ENCODE measurements around the gene GBF1. TPM values are rescaled to one million over a fixed set of nuclear protein-coding genes. Genes with fewer than 3 reads are reported as not detected.

GBF1 gene
- total and polyA plus RNA-seq, 2 of the 13 experiments (the other 11 are each of a cell fraction or from before 2014, with no cell fraction given), result 17.1 to 21.9 TPM

DNA sequence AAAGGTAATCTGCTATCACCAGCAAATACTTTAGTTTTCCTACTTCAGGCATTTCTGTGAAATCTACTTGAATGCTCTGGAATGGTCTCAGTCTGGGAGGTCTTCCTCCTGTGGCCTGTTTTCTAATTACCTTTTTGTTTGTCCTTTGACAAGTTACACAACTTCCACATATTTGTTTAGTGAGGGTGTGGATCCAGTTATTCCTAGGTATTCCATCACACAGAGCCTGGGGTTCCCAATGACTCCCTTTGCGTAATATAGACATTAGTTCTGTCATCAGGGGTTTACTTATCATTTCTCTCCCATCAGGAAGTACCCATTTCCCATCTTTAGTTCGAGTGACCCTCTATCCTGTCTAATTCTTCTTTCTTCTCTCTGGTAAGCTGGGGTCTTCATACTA, 47.3 kb upstream of the GBF1 start:
- TF ChIP-seq CEBPB (IDR thresholded peaks at IDR 0.05; ENCODE audit: borderline replicate concordance, low read depth, low read length) (peak; percentile 22; the same call in 1 of the 2 replicates), ZSCAN25 (CRISPR knock-in tag; IDR thresholded peaks at IDR 0.05) (no peak), FOXA3 (CRISPR knock-in tag; IDR thresholded peaks at IDR 0.05) (peak; percentile 8; the same call in 1 of the 2 replicates)
- TF ChIP-seq, protein P1, sequence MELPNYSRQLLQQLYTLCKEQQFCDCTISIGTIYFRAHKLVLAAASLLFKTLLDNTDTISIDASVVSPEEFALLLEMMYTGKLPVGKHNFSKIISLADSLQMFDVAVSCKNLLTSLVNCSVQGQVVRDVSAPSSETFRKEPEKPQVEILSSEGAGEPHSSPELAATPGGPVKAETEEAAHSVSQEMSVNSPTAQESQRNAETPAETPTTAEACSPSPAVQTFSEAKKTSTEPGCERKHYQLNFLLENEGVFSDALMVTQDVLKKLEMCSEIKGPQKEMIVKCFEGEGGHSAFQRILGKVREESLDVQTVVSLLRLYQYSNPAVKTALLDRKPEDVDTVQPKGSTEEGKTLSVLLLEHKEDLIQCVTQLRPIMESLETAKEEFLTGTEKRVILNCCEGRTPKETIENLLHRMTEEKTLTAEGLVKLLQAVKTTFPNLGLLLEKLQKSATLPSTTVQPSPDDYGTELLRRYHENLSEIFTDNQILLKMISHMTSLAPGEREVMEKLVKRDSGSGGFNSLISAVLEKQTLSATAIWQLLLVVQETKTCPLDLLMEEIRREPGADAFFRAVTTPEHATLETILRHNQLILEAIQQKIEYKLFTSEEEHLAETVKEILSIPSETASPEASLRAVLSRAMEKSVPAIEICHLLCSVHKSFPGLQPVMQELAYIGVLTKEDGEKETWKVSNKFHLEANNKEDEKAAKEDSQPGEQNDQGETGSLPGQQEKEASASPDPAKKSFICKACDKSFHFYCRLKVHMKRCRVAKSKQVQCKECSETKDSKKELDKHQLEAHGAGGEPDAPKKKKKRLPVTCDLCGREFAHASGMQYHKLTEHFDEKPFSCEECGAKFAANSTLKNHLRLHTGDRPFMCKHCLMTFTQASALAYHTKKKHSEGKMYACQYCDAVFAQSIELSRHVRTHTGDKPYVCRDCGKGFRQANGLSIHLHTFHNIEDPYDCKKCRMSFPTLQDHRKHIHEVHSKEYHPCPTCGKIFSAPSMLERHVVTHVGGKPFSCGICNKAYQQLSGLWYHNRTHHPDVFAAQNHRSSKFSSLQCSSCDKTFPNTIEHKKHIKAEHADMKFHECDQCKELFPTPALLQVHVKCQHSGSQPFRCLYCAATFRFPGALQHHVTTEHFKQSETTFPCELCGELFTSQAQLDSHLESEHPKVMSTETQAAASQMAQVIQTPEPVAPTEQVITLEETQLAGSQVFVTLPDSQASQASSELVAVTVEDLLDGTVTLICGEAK (IDR thresholded peaks at IDR 0.05), result no peak
- TF ChIP-seq, protein P1 (CRISPR knock-in tag; IDR thresholded peaks at IDR 0.05), result no peak
- Histone ChIP-seq H3K9me3 (ENCODE audit: low read length) (no peaks in the 10 kb centered on the region; the same call in 1 of the 2 replicates), H4K20me1 (ENCODE audit: insufficient read depth, low read length) (no peaks in the 10 kb centered on the region), H3K79me2 (ENCODE audit: insufficient read depth, low read length) (no peaks in the 10 kb centered on the region), H3K4me1 (ENCODE audit: insufficient read depth, low read length) (0 out of 2 replicates have a peak, but pooled peaks cover 4% of the 10 kb centered on the region), H3K4me2 (ENCODE audit: low read depth, low read length) (no peak overlapping the region), H3K27ac (ENCODE audit: extremely low read length, insufficient read depth, low read length) (no peak overlapping the region), H2AFZ (ENCODE audit: low read length) (no peak overlapping the region), H3K27me3 (ENCODE audit: control insufficient read depth in 1 of 2, insufficient read depth in 2 of 2, low read length in 2 of 2) (peaks cover 0 to 5% of the 10 kb centered on the region in 2 experiments; a peak in 2 of 5 replicates), H3K4me3 (replicated peaks in 1 of 3; ENCODE audit: insufficient read depth in 1 of 3, low read depth in 2 of 3, low read length in 3 of 3) (no peak overlapping the region), H3K36me3 (replicated peaks in 1 of 2; ENCODE audit: control insufficient read depth in 1 of 2, insufficient read depth in 2 of 2, low read length in 2 of 2) (no peaks in the 10 kb centered on the region), H3K9ac (ENCODE audit: insufficient read depth, low read depth, low read length) (no peak overlapping the region)
- DNase-seq (ENCODE audit: low spot score) (peak; percentile 20), ATAC-seq (no peak), FAIRE-seq (no peak)
- intact Hi-C loops (cut with micrococcal nuclease; ENCODE audit: unreplicated experiment) (no loop called here), in situ Hi-C loops (cut with HindIII; ENCODE audit: extremely low pct_ligation_motif_present, low pct_unique_long_range_greater_than_20kb) (no loop called here)
- 3% methylated on average over 2 of the region's 2 CpGs for WGBS (ENCODE audit: low lambda C conversion rate)
- POLR2A ChIA-PET, result no interaction called here
- no TSS peak for BruUV-seq (replicated peaks)
- CTCF ChIA-PET (ENCODE audit: low intra/inter-chr PET ratio, low total read pairs), result no interaction called here
